ENCODE measurements around the gene HDAC4. TPM values are rescaled to one million over a fixed set of nuclear protein-coding genes. Genes with fewer than 3 reads are reported as not detected.

HDAC4 gene
- total and polyA plus RNA-seq, 10 of the 15 experiments (the other 5 are each of a cell fraction or from before 2014, with no cell fraction given): 0.22 to 15.7 (median 4.8) TPM

GRCh38 chr2:239278361-239278760 is 122.5 kb downstream of the HDAC4 start:
- TF ChIP-seq NR2C2 (IDR thresholded peaks at IDR 0.05; ENCODE audit: borderline replicate concordance, control insufficient read depth, insufficient read length, low read depth) (no peak), SRF (IDR thresholded peaks at IDR 0.05; ENCODE audit: low read depth in 2 of 2, low read length in 2 of 2) (no peak), SIN3A (IDR thresholded peaks at IDR 0.05; ENCODE audit: low read depth, low read length) (no peak), SMAD1 (IDR thresholded peaks at IDR 0.05; ENCODE audit: low read depth, partially characterized antibody) (no peak), NR2F1 (conservative IDR thresholded peaks at IDR 0.05) (no peak), EP300 (IDR thresholded peaks at IDR 0.05; ENCODE audit: borderline replicate concordance in 1 of 2, control insufficient read depth in 1 of 2, low read depth in 2 of 2, low read length in 2 of 2) (no peak), CTCF (IDR thresholded peaks at IDR 0.05 in 2 of 3, conservative IDR thresholded peaks at IDR 0.05 in 1 of 3; ENCODE audit: control insufficient read depth in 2 of 3, extremely low read depth in 1 of 3, insufficient read depth in 1 of 3, low read depth in 3 of 3, low read length in 3 of 3) (no peak), YBX1 (IDR thresholded peaks at IDR 0.05) (no peak), SUPT20H (IDR thresholded peaks at IDR 0.05; ENCODE audit: borderline replicate concordance, control insufficient read depth, low read depth, low read length) (no peak), ESRRA (IDR thresholded peaks at IDR 0.05; ENCODE audit: low read length) (no peak), MYC (IDR thresholded peaks at IDR 0.05; ENCODE audit: insufficient read depth, insufficient read length, insufficient replicate concordance, low read length, severe bottlenecking) (no peak), IKZF2 (IDR thresholded peaks at IDR 0.05) (no peak)
- TF ChIP-seq, protein P1, sequence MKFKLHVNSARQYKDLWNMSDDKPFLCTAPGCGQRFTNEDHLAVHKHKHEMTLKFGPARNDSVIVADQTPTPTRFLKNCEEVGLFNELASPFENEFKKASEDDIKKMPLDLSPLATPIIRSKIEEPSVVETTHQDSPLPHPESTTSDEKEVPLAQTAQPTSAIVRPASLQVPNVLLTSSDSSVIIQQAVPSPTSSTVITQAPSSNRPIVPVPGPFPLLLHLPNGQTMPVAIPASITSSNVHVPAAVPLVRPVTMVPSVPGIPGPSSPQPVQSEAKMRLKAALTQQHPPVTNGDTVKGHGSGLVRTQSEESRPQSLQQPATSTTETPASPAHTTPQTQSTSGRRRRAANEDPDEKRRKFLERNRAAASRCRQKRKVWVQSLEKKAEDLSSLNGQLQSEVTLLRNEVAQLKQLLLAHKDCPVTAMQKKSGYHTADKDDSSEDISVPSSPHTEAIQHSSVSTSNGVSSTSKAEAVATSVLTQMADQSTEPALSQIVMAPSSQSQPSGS (IDR thresholded peaks at IDR 0.05; ENCODE audit: low read length): no peak
- Histone ChIP-seq H3K9ac (ENCODE audit: control insufficient read depth, insufficient read depth, low read length) (no peak overlapping the region), H3K4me3 (no peak overlapping the region), H3K4me1 (ENCODE audit: control insufficient read depth, insufficient read depth, low read length) (peaks cover 17% of the 10 kb centered on the region), H3K27ac (ENCODE audit: control insufficient read depth, insufficient read depth) (no peak overlapping the region), H3K27me3 (replicated peaks in 1 of 2; ENCODE audit: control insufficient read depth in 2 of 2, insufficient read depth in 2 of 2, low read length in 1 of 2) (peaks cover 0 to 8% of the 10 kb centered on the region in 2 experiments; a peak in 1 of 4 replicates), H3K4me2 (ENCODE audit: control insufficient read depth, insufficient read depth) (no peak overlapping the region), H3K79me2 (ENCODE audit: control insufficient read depth, insufficient read depth, low read length) (no peaks in the 10 kb centered on the region), H3K9me3 (replicated peaks; ENCODE audit: control insufficient read depth, insufficient read depth, low read length) (no peaks in the 10 kb centered on the region; the same call in 2 of the 3 replicates), H3K36me3 (ENCODE audit: control insufficient read depth in 2 of 2, insufficient read depth in 2 of 2, low read length in 1 of 2) (no peaks in the 10 kb centered on the region), H4K20me1 (ENCODE audit: control insufficient read depth, insufficient read depth) (peaks cover 8% of the 10 kb centered on the region), H2AFZ (ENCODE audit: control insufficient read depth, low read depth, low read length) (no peak overlapping the region)
- ChIA-PET CTCF (no interaction called here), SMC1A (ENCODE audit: uncharacterized antibody, unreplicated experiment) (no interaction called here), POLR2A (interaction anchor here (1.0 kb wide), 1 partner anchor 104 kb away, joined by 3 read pairs; no protein-coding TSS in a partner anchor), RAD21 (ENCODE audit: unreplicated experiment) (no interaction called here)
- DNase-seq (ENCODE audit: low read depth, low spot score) (no peak), ATAC-seq (no peak), FAIRE-seq (no peak)
- in situ Hi-C loops (cut with MboI) (no loop called here), intact Hi-C loops (cut with micrococcal nuclease; ENCODE audit: unreplicated experiment) (no loop called here)
- no TSS peak for BruUV-seq (replicated peaks)
- WGBS (ENCODE audit: insufficient coverage, insufficient replicate concordance, low lambda C conversion rate, missing lambda C conversion rate): 85% methylated on average over 7 of the region's 7 CpGs

Measured in GM12878 (cell line).